ENCODE results near the gene CFAP74.

The CFAP74 gene

DNA sequence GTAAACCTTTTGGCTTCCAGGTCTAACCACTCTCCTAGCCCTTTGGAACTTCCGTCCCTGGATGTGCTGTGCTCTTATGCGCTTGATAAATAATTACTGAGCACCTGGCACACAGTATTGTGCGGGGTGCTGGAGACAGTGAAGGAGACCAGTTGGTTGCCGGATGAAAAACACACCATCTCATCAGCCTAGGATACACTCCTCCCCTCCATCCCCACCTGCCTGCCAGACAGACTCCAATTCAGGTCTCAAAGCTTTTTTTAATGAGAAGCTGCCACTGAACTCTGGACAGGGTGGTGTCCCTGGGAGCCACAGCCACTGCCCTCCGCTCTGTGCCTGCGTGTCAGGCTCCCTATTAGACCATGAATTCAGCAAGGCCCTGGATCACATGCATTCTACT lies 121.9 kb downstream of the CFAP74 start:
- H3K9ac ChIP-seq (ENCODE audit: low read depth, low read length) = no peak overlapping the region
- H3K4me3 ChIP-seq (ENCODE audit: low read depth, low read length) = no peak overlapping the region
- H3K36me3 ChIP-seq (ENCODE audit: control insufficient read depth, insufficient read depth, low read length) = peaks cover 8% of the 10 kb centered on the region
- no peaks in the 10 kb centered on the region for H3K27me3 ChIP-seq (ENCODE audit: control insufficient read depth, insufficient read depth, low read length)
- H3K4me1 ChIP-seq (ENCODE audit: control insufficient read depth, insufficient read depth, low read length) = peaks cover 9% of the 10 kb centered on the region
- H3K9me3 ChIP-seq (ENCODE audit: control insufficient read depth, insufficient read depth, low read length) = no peaks in the 10 kb centered on the region

DNA sequence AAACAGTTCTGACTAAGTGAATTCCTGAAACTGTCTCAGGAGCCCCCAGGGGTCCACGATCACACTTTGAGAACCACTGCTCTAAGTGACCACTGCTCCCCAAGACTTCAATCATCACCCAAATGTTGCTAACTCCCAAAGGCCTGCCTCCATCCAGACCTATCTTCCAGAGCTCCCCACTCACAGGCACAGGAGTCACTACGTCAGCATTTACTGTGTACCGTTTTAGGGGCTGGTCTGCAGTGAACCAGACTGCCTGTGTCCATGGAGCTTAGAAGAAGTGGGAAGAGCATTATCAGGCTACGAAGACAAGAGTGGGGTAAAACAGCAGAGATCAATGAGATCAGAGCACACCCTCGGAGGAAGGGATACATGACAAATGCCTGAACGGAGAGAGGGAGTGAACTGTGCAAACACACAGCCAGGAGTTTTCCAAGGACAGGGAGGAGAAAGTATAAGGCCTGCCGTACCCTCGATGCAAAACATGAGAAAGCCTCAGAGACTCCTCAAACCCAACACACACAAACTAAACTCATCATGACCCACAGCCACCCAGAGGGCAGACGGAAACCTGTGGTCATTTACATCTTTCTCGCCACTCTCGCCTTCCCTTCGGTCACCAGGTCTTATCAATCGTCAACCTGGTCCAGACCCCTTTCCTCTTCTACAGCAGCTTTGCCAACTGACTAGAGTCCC lies 122.8 kb downstream of the CFAP74 start:
- Histone ChIP-seq H3K27me3 (ENCODE audit: control insufficient read depth, insufficient read depth, low read length) (no peaks in the 10 kb centered on the region), H3K4me3 (ENCODE audit: low read depth, low read length) (no peak overlapping the region), H3K4me1 (ENCODE audit: control insufficient read depth, insufficient read depth, low read length) (peaks cover 9% of the 10 kb centered on the region), H3K9me3 (ENCODE audit: control insufficient read depth, insufficient read depth, low read length) (no peaks in the 10 kb centered on the region), H3K9ac (ENCODE audit: low read depth, low read length) (peak overlapping the region; percentile 26), H3K36me3 (ENCODE audit: control insufficient read depth, insufficient read depth, low read length) (peaks cover 12% of the 10 kb centered on the region)

DNA sequence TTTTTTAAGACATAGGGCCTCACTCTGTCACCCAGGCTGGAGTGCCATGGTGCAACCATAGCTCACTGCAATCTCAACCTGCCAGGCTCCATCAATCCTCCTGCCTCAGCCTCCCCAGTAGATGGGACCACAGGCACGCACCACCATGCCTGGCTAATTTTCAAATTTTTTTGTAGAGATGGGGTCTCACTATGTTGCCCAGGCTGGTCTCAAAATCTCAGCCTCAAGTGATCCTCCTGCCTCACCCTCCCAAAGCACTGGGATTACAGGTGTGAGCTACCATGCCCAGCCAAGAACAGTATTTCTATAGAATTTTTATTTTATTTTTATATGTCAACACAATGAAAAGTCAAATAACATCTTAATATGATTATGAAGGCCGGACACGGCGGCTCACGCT lies 123.6 kb downstream of the CFAP74 start:
- H3K4me1 ChIP-seq (ENCODE audit: control insufficient read depth, insufficient read depth, low read length) = peaks cover 9% of the 10 kb centered on the region
- H3K36me3 ChIP-seq (ENCODE audit: control insufficient read depth, insufficient read depth, low read length) = peaks cover 17% of the 10 kb centered on the region
- no peak overlapping the region for H3K4me3 ChIP-seq (ENCODE audit: low read depth, low read length)

DNA sequence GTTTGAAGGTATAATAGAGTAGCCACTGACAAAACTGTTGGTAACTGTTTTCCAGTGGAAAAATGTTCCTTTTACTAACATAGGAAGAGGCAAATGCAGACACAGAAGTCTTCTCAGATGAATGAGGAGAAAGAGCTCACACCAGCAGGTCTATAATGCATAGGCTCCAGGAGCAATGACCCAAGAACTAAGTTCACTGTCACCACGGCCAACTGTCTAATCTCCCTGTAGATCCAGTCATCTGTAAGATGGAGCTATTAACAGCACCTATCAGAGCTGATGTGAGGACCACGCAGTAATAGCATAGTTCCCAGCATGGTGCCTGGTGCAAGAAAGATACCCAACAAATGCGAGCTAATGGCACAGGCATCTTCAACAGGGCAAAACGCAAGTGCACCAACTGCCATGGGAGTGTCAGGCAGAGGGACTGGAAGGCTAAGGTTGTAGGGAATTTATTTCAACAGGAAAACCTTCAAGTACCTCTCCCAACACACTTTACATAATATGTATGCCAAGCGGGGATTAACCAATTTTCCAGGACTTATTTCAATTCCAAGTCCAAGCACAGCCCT lies 125.6 kb downstream of the CFAP74 start:
- H3K4me3 ChIP-seq (ENCODE audit: low read depth, low read length) = no peak overlapping the region
- no peaks in the 10 kb centered on the region for H3K9me3 ChIP-seq (ENCODE audit: control insufficient read depth, insufficient read depth, low read length)
- H3K27me3 ChIP-seq (ENCODE audit: control insufficient read depth, insufficient read depth, low read length) = no peaks in the 10 kb centered on the region
- H3K4me1 ChIP-seq (ENCODE audit: control insufficient read depth, insufficient read depth, low read length) = peaks cover 9% of the 10 kb centered on the region
- H3K9ac ChIP-seq (ENCODE audit: low read depth, low read length) = no peak overlapping the region
- peaks cover 14% of the 10 kb centered on the region for H3K36me3 ChIP-seq (ENCODE audit: control insufficient read depth, insufficient read depth, low read length)

More for the DNA sequence above, 123.6 kb downstream of the CFAP74 start:
- Histone ChIP-seq H3K27me3 (ENCODE audit: control insufficient read depth, insufficient read depth, low read length) (no peaks in the 10 kb centered on the region), H3K9me3 (ENCODE audit: control insufficient read depth, insufficient read depth, low read length) (no peaks in the 10 kb centered on the region), H3K9ac (ENCODE audit: low read depth, low read length) (no peak overlapping the region)

DNA sequence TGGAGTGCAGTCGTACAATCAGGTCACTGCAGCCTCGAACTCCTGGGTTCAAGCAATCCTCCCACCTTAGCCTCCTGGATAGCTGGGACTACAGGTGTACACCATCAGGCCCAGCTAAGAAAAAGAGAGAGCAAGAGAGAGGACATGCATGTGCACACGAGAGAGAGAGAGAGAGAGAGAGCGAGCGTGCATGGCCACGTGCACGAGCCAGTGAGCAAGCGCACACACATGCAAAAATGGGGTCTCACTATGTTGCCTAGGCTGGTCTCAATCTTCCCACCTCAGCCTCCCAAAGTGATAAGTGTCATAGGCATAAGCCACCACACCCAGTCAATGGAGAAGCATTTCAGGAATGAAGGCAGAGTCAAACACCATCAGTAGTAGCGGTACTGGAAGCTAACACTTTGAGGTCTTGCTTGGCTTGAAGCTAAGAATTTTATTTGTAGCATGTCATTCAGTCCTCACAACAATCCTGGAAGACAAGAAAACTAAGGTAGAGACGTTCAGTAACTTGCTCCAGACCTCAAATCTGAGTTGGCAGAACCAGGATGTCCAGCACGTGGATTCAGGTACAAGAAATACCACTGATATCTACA lies 127.2 kb downstream of the CFAP74 start:
- Histone ChIP-seq H3K36me3 (ENCODE audit: control insufficient read depth, insufficient read depth, low read length) (peaks cover 14% of the 10 kb centered on the region), H3K4me1 (ENCODE audit: control insufficient read depth, insufficient read depth, low read length) (peaks cover 5% of the 10 kb centered on the region)

DNA sequence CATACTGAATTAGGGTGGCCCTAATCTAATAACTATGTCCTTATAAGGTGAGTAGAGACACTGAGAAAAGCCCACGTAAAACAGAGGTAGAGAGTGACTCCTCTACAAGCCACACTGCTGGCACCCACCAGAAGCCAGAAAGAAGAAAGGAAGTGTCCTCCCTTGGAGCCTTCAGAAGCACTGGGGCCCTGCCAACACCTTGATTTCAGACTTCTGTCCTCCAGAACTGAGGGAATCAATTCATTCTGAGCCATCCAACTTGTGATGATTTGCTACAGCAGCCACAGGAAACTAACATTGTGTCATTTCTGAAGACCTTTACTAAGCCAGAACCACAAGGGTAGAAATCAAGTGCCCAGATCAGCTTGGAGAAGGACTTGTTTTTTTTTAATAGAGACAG lies 127.7 kb downstream of the CFAP74 start:
- Histone ChIP-seq H3K9me3 (ENCODE audit: control insufficient read depth, insufficient read depth, low read length) (no peaks in the 10 kb centered on the region), H3K9ac (ENCODE audit: low read depth, low read length) (no peak overlapping the region), H3K36me3 (ENCODE audit: control insufficient read depth, insufficient read depth, low read length) (peaks cover 14% of the 10 kb centered on the region), H3K4me3 (ENCODE audit: low read depth, low read length) (no peak overlapping the region), H3K4me1 (ENCODE audit: control insufficient read depth, insufficient read depth, low read length) (peaks cover 4% of the 10 kb centered on the region), H3K27me3 (ENCODE audit: control insufficient read depth, insufficient read depth, low read length) (no peaks in the 10 kb centered on the region)

More for the DNA sequence above, 127.2 kb downstream of the CFAP74 start:
- no peak overlapping the region for H3K4me3 ChIP-seq (ENCODE audit: low read depth, low read length)
- H3K9ac ChIP-seq (ENCODE audit: low read depth, low read length) = no peak overlapping the region
- no peaks in the 10 kb centered on the region for H3K9me3 ChIP-seq (ENCODE audit: control insufficient read depth, insufficient read depth, low read length)
- no peaks in the 10 kb centered on the region for H3K27me3 ChIP-seq (ENCODE audit: control insufficient read depth, insufficient read depth, low read length)

DNA sequence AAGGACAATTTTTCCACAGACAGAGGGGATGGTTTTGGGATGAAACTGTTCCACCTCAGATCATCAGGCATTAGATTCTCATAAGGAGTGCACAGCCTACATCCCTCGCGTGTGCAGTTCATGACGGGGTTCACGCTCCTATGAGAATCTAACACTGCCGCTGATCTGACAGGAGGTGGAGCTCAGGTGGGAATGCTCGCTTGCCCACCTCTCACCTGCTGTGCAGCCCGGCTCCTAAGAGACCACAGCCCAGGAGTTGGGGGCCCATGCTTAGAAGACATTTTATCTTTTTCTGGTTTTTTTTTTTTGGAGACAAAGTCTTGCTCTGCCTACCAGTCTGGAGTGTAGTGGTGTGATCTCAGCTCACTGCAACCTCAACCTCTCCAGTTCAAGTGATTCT lies 128.7 kb downstream of the CFAP74 start:
- Histone ChIP-seq H3K4me1 (ENCODE audit: control insufficient read depth, insufficient read depth, low read length) (no peaks in the 10 kb centered on the region), H3K9me3 (ENCODE audit: control insufficient read depth, insufficient read depth, low read length) (no peaks in the 10 kb centered on the region), H3K9ac (ENCODE audit: low read depth, low read length) (no peak overlapping the region), H3K27me3 (ENCODE audit: control insufficient read depth, insufficient read depth, low read length) (no peaks in the 10 kb centered on the region), H3K36me3 (ENCODE audit: control insufficient read depth, insufficient read depth, low read length) (peaks cover 13% of the 10 kb centered on the region), H3K4me3 (ENCODE audit: low read depth, low read length) (no peak overlapping the region)

DNA sequence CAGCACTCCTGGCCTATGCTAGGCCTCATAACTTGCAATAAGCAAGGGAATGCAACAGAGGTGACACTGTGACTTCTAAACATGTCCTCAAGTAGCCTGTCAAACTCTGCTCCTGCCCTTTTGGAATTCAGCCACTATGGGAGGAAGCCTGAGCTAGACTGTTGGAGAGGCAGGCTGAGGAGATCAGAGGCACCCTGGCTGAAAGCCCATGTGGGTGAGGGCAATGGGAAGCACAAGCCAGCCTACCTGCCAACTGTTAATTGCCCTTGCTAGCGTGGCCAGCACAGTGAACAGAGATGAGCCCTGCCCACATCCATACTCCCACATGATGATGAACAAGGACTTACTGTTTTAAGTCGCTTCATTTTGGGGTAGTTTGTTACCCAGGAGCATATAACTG lies 130.4 kb downstream of the CFAP74 start:
- H3K36me3 ChIP-seq (ENCODE audit: control insufficient read depth, insufficient read depth, low read length) = peaks cover 11% of the 10 kb centered on the region
- H3K9ac ChIP-seq (ENCODE audit: low read depth, low read length) = no peak overlapping the region
- H3K4me1 ChIP-seq (ENCODE audit: control insufficient read depth, insufficient read depth, low read length) = no peaks in the 10 kb centered on the region
- no peak overlapping the region for H3K4me3 ChIP-seq (ENCODE audit: low read depth, low read length)
- no peaks in the 10 kb centered on the region for H3K9me3 ChIP-seq (ENCODE audit: control insufficient read depth, insufficient read depth, low read length)
- H3K27me3 ChIP-seq (ENCODE audit: control insufficient read depth, insufficient read depth, low read length) = no peaks in the 10 kb centered on the region

DNA sequence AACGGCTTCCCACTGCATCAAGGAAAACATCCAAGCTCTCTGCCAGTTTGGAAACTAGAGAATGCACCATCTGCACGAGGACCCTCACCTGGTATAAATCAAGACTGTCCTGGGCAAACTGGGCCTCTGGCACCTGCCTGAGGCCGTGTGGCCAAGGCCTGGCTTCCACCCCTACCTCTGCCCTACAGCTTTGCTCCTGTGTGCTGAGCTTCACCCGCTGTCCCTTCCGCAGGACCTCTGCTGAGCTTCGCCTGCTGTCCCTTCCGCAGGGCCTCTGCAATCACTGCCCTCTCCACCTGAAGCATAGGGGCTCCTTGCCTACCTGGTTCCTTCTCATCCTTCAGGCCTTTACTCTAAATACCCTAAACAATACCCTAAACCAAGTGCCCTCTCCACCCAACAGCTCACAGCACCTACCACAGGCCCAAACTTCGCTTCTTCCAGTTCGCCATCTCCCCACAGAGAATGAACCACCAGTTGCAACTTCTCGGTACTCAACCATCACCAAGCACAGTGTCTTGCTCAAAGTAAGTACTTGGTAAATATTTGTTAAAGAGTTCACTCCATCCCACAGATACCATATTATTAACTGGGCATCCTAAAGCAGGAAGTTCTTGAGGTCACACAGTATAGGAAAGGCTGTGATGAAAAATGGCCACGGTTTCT lies 131.1 kb downstream of the CFAP74 start:
- Histone ChIP-seq H3K4me1 (ENCODE audit: control insufficient read depth, insufficient read depth, low read length) (no peaks in the 10 kb centered on the region), H3K4me3 (ENCODE audit: low read depth, low read length) (no peak overlapping the region), H3K9ac (ENCODE audit: low read depth, low read length) (no peak overlapping the region), H3K9me3 (ENCODE audit: control insufficient read depth, insufficient read depth, low read length) (no peaks in the 10 kb centered on the region), H3K27me3 (ENCODE audit: control insufficient read depth, insufficient read depth, low read length) (no peaks in the 10 kb centered on the region), H3K36me3 (ENCODE audit: control insufficient read depth, insufficient read depth, low read length) (peaks cover 11% of the 10 kb centered on the region)

Measured in iPS-15b (cell line).